Stimulated activated CD4-positive, alpha-beta T cell treated with anti-CD3 and anti-CD28 coated beads, Interleukin-2, amount 100 ng/mL, for 24 hours (primary cell): Measurements from ENCODE around the gene CYP1A1.
"Not testable (repeated sequence)": the region's sequence is repeated elsewhere in the genome, so short reads cannot be mapped to it uniquely, and the experiment has no call there.

Experiments
- DNase-seq, 2 donors: peaks; one replicate each; pipeline ENCODE4 v3.0.0-alpha.2; 2020

The CYP1A1 gene

DNA sequence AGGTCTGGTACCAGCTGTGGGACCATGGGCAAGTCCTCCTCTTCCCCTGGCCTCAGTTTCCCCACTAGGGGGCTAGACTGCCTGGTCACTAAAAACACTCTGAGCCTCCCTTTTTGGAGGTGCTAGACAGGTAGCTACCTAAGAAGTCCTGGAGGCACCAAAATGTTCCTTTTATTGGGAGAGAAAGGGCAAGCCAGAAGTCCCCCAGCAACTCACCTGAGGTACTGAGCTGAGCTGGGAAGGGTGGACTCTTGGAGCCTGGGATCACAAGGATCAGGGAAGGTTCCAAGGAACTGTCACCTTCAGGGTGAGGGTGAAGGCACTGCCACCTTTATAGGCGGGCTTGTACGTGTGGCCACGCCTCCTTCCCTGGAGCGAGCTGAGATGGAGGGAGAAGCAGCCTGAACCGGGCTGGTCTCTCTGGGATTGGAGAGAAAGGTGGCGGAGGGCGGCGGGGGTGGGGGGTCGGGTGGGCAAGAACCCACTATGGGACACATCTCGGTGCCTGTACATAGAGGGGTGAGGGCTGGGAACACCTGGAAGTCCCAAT, at the start of gene CYP1A1:
CYP1A1 (minus strand) TSS at position 304 of the 550 bp plus-strand sequence. CDS start 2,431 bp downstream, outside the sequence.
- DNase-seq: peak; percentile 45 to 60

GRCh38 chr15:74773731-74774252, 48.5 kb upstream of the CYP1A1 start:
- no peak for DNase-seq

DNA sequence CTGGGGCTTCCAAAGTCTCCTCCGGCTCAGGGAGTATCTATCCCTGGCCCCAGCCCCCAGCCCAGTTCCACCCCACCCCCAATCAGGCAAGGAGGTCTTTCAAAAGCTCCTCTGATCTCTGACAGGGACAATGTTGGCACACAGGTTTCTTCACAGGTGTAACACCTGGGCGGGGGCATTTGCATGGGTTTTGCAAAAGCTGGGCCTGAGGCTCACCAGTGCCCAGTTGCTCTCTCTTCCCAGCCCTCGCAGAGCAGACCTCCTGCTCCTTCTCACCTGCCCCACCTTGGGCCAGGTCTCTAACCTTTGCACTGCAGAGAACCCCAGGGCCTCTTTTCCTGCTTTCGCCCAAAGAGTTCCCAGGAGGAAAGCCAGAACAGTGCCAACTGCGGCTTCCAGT, 48.0 kb upstream of the CYP1A1 start:
- DNase-seq: no peak

- DNase-seq: no peak
Observed at GRCh38 chr15:74770211-74770903, 45.0 kb upstream of the CYP1A1 start.

GRCh38 chr15:74769463-74770025, 44.2 kb upstream of the CYP1A1 start:
- no peak for DNase-seq

- DNase-seq: peak; percentile 68 to 72
Observed at GRCh38 chr15:74768771-74769342, 43.5 kb upstream of the CYP1A1 start.

DNA sequence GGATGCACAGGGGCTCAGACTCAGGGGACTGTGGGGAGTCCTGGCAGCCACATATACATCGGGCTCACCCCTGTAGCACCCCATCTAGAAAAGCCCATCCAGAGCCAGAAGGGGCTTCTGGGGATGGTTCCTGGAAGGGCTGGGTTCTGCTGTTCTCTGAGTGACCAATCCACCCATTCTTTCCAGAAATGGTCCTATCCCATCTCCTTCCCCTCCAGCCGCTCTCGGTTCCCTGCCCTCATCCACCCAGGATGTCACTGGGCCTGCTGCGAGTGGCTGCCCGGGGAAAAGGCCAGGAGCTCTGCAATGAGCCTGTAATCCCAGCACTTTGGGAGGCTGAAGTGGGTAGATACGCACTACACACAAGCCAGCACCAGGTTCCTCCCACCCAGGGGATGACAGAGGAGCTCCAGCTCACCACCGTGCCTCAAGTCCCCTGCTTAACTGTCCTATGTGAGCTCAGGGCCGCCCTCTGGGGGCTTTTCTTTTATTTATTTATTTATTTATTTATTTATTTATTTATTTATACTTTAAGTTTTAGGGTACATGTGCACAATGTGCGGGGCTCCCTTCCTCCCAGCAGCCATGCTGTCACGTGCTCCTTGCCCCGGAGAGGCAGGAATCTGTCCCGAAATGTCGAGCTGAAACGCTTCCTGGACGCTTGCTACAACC, 42.9 kb upstream of the CYP1A1 start:
- no peak for DNase-seq

GRCh38 chr15:74767167-74768098, 42.1 kb upstream of the CYP1A1 start:
- no peak for DNase-seq

GRCh38 chr15:74763416-74763815, 38.1 kb upstream of the CYP1A1 start:
- no peak for DNase-seq

- no peak for DNase-seq
Observed at GRCh38 chr15:74762791-74763150, 37.4 kb upstream of the CYP1A1 start.

DNA sequence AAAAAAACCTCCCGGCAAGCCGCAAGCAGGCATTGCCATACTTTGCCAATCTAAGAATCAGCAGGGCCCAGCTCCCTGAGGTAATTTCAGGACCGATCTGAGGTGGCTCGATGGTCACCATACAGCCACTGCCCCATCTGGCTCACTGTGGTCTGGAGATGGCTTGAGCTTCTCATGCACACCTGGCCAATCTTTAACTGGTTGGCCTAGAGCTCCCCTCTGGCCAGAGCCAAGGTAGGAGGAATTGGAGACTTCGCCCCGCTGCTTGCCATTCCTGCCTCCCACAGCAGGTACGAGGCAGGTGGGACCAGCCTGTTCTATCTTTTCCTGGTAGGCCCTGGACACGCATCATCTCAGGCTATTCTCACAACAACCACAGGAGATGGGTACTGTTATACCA, 33.4 kb upstream of the CYP1A1 start:
- no peak for DNase-seq

DNA sequence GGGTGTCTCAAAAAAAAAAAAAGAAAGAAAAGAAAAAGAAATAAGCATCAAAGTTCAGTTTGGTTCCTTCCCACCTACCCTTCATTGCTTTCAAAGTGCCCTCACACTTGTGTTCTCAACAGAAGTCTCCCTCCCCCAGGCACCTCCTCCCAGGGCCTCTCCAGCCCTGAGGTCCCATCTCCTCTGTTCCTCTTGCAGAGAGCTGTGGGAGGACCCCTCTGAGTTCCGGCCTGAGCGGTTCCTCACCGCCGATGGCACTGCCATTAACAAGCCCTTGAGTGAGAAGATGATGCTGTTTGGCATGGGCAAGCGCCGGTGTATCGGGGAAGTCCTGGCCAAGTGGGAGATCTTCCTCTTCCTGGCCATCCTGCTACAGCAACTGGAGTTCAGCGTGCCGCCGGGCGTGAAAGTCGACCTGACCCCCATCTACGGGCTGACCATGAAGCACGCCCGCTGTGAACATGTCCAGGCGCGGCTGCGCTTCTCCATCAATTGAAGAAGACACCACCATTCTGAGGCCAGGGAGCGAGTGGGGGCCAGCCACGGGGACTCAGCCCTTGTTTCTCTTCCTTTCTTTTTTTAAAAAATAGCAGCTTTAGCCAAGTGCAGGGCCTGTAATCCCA, 29.4 kb upstream of the CYP1A1 start:
- DNase-seq: no peak

- DNase-seq: no peak
Observed at GRCh38 chr15:74752531-74752930, 27.2 kb upstream of the CYP1A1 start.

- no peak for DNase-seq
Observed at GRCh38 chr15:74752011-74752410, 26.7 kb upstream of the CYP1A1 start.

DNA sequence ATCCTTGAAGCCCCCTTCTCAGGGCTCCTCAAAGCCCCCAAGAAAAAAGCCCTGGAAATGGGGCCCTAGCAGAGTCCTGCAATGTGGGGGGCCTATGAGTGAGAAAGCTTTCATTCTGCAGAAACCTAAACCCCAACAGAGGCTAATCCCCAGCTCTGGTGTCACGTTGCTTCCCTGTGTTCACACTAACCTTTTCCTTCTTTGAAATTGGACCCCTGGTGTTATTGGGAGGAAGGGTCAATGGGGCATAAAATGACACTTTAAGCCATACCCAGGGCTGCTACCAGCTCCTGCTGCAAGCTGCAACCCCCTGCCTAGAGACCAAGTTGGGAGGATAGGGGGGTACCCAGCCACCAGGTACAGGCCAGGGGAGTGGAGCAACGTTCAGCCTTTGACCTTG, 25.4 kb upstream of the CYP1A1 start:
- DNase-seq: no peak

DNA sequence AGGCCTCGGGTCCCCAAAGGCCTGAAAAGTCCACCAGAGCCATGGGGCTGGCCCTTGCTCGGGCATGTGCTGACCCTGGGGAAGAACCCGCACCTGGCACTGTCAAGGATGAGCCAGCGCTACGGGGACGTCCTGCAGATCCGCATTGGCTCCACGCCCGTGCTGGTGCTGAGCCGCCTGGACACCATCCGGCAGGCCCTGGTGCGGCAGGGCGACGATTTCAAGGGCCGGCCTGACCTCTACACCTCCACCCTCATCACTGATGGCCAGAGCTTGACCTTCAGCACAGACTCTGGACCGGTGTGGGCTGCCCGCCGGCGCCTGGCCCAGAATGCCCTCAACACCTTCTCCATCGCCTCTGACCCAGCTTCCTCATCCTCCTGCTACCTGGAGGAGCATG, 24.5 kb upstream of the CYP1A1 start:
- DNase-seq: no peak

- no peak for DNase-seq
Observed at GRCh38 chr15:74748322-74748946, 23.1 kb upstream of the CYP1A1 start, which contains the start of gene CYP1A2. Gene CYP1A2 (plus strand): TSS chr15:74748845. CDS start chr15:74749739, 894 bp downstream.

DNA sequence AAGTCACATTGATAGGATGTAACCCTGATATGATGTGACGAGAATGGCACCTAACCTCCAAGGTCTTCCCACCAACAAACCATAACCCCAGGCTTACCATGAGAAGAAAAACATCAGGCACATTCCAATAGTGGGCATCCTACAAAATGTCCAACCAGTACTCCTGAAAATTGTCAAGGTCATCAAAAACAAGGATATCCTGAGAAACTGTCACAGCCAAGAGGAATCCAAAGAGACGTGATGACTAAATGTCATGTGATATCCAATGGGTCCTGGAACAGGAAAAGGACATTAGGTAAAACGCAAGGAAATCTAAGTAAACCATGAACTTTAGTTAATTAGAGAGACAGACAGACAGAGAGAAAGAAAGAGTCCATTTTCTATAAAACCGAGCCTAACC, 21.1 kb upstream of the CYP1A1 start:
- DNase-seq: no peak

- no peak for DNase-seq
Observed at GRCh38 chr15:74742422-74742821, 17.1 kb upstream of the CYP1A1 start.

DNA sequence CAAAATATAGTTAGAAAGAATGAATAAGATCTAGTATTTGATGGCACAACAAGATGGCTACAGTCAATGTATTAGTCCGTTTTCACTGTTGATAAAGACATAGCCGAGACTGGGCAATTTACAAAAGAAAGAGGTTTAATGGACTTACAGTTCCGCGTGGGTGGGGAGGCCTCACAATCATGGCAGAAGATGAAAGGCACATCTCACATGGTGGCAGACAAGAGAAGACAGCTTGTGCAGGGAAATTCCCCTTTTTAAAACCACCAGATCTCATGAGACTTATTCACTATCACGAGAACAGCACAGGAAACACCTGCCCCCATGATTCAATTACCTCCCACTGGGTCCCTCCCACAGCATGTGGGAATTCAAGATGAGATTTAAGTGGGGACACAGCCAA, 12.9 kb upstream of the CYP1A1 start:
- DNase-seq: not testable (repeated sequence)

DNA sequence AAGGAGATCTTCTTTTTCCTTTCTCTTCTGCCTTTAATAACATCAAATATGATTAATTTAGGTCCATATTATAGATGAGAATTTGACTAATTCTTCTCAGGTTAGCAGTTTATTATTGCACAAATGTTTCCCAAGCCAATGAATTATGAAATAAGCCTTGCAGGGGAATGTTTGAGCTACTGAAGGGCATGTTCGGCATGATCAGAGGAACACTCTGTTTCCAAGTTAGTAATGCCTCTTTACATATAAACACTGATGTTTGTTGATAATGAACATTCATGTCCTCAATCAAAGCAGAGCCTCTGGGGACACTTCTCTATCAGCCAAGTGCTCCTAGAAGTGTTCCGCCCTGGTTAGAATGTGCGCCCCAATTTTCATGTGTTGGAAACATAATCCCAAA, 10.0 kb upstream of the CYP1A1 start:
- no peak for DNase-seq
